Hepatocyte (in vitro differentiated cells): Measurements from ENCODE around the gene LDLRAD4.

Source experiments
- CTCF ChIP-seq: fragments of 200-600 bp; sonication (generic); IDR thresholded peaks from 2 replicates; pipeline ENCODE4 v1.5.1; 2016; ENCODE audit warnings: antibody characterized with exemption, mild to moderate bottlenecking; ENCODE audit not compliant: poor library complexity
- EZH2 ChIP-seq: fragments of 200-600 bp; sonication (generic); IDR thresholded peaks from 2 replicates; pipeline ENCODE4 v1.6.1; 2016; ENCODE audit warnings: antibody characterized with exemption, mild to moderate bottlenecking, borderline replicate concordance

GRCh38 chr18:13657974-13658373 lies 439.4 kb downstream of the LDLRAD4 start:
- TF ChIP-seq CTCF (no peak), EZH2 (no peak)
